ENCODE data around the gene NINJ2. TPM values are rescaled to one million over a fixed set of nuclear protein-coding genes. Genes with fewer than 3 reads are reported as not detected.

The NINJ2 gene
- total and polyA plus RNA-seq, 10 of the 15 experiments (the other 5 are each of a cell fraction or from before 2014, with no cell fraction given), result 8.9 to 51.6 (median 21.3) TPM

- H3K4me2 ChIP-seq (ENCODE audit: control insufficient read depth, insufficient read depth), result peak overlapping the region; percentile 97
- ChIA-PET RAD21 (ENCODE audit: unreplicated experiment) (interaction anchor here (0.7 to 15.9 kb wide), 25 partner anchors 7 to 145 kb away, joined by 3 to 396 read pairs (median 7); partner anchors contain the start of genes NINJ2 and WNK1), SMC1A (ENCODE audit: uncharacterized antibody, unreplicated experiment) (interaction anchor here (0.8 to 9.9 kb wide), 29 partner anchors 8 to 181 kb away, joined by 3 to 194 read pairs (median 6); partner anchors contain the start of genes NINJ2 and WNK1), POLR2A (interaction anchor here (0.9 to 9.5 kb wide), 17 partner anchors 8 to 85 kb away, joined by 3 to 118 read pairs (median 8); partner anchors contain the start of genes NINJ2 and WNK1), CTCF (interaction anchor here (0.7 to 9.5 kb wide), 11 partner anchors 11 to 275 kb away, joined by 3 to 123 read pairs (median 3); partner anchors contain the start of genes NINJ2, RAD52 and WNK1)
- no peak for TF ChIP-seq CREM (IDR thresholded peaks at IDR 0.05; ENCODE audit: low read depth)
- TF ChIP-seq NKRF (conservative IDR thresholded peaks at IDR 0.05), result 0 out of 2 replicates have a peak, but pooled peaks have one; percentile 38
- no peak for TF ChIP-seq ZNF384 (IDR thresholded peaks at IDR 0.05; ENCODE audit: borderline replicate concordance, low read depth, low read length)
- TF ChIP-seq SPI1 (IDR thresholded peaks at IDR 0.05; ENCODE audit: borderline replicate concordance, insufficient read depth, low read depth, low read length), result peak; percentile 39; the same call in 1 of the 2 replicates
- no peak for TF ChIP-seq CBX3 (IDR thresholded peaks at IDR 0.05; ENCODE audit: borderline replicate concordance, low read depth)
- no peak for TF ChIP-seq MTA3 (IDR thresholded peaks at IDR 0.05; ENCODE audit: borderline replicate concordance, low read length)
- TF ChIP-seq ZNF217 (IDR thresholded peaks at IDR 0.05), result 0 out of 2 replicates have a peak, but pooled peaks have one; percentile 37
- TF ChIP-seq RAD51 (IDR thresholded peaks at IDR 0.05), result no peak
- peak; percentile 7; the same call in 1 of the 2 replicates for TF ChIP-seq SMC3 (IDR thresholded peaks at IDR 0.05; ENCODE audit: borderline replicate concordance, low read length)
- peak; percentile 64; the same call in 1 of the 3 replicates for TF ChIP-seq POU2F2 (IDR thresholded peaks at IDR 0.05; ENCODE audit: borderline replicate concordance, low read depth, low read length)
- no peak for TF ChIP-seq ZNF274 (IDR thresholded peaks at IDR 0.05; ENCODE audit: insufficient read depth, insufficient read length)
- TF ChIP-seq MYC (IDR thresholded peaks at IDR 0.05; ENCODE audit: insufficient read depth, insufficient read length, insufficient replicate concordance, low read length, severe bottlenecking), result no peak
- no peak for TF ChIP-seq MTA2 (IDR thresholded peaks at IDR 0.05; ENCODE audit: low read depth)
- no peak for TF ChIP-seq MLLT1 (IDR thresholded peaks at IDR 0.05)
- TF ChIP-seq E4F1 (IDR thresholded peaks at IDR 0.05; ENCODE audit: borderline replicate concordance, partially characterized antibody), result no peak
- TF ChIP-seq MXI1 (IDR thresholded peaks at IDR 0.05; ENCODE audit: low read depth, low read length), result 0 out of 2 replicates have a peak, but pooled peaks have one; percentile 4
- WGBS (ENCODE audit: insufficient coverage, insufficient replicate concordance, low lambda C conversion rate, missing lambda C conversion rate), result 2% methylated on average over 3 of the region's 3 CpGs
- DNase-seq (ENCODE audit: low read depth, low spot score), result no peak
- H3K9me3 ChIP-seq (replicated peaks; ENCODE audit: control insufficient read depth, insufficient read depth, low read length), result no peaks in the 10 kb centered on the region
- BruUV-seq (replicated peaks), result TSS peak; percentile 90
- H3K36me3 ChIP-seq (ENCODE audit: control insufficient read depth in 2 of 2, insufficient read depth in 2 of 2, low read length in 1 of 2), result no peaks in the 10 kb centered on the region
- in situ Hi-C loops (cut with MboI) (loop anchor here (5.0 kb wide), 1 partner anchor 78 kb away; the partner anchor contains the start of gene WNK1), intact Hi-C loops (cut with micrococcal nuclease; ENCODE audit: unreplicated experiment) (loop anchor here (1.0 to 5.0 kb wide), 5 partner anchors 43 to 138 kb away; no protein-coding TSS in a partner anchor)
- peak overlapping the region; percentile 95 for H3K9ac ChIP-seq (ENCODE audit: control insufficient read depth, insufficient read depth, low read length)
- H2AFZ ChIP-seq (ENCODE audit: control insufficient read depth, low read depth, low read length), result no peak overlapping the region; the same call in 1 of the 2 replicates
- no peaks in the 10 kb centered on the region; the same call in 1 of the 2 replicates for H3K79me2 ChIP-seq (ENCODE audit: control insufficient read depth, insufficient read depth, low read length)
- peak overlapping the region; percentile 61 for H3K4me3 ChIP-seq
- no peak for FAIRE-seq
- H3K4me1 ChIP-seq (ENCODE audit: control insufficient read depth, insufficient read depth, low read length), result peaks cover 56% of the 10 kb centered on the region
- no peaks in the 10 kb centered on the region for H3K27me3 ChIP-seq (replicated peaks in 1 of 2; ENCODE audit: control insufficient read depth in 2 of 2, insufficient read depth in 2 of 2, low read length in 1 of 2)
- ATAC-seq, result peak; percentile 10
- no peaks in the 10 kb centered on the region for H4K20me1 ChIP-seq (ENCODE audit: control insufficient read depth, insufficient read depth)
- peak overlapping the region; percentile 100 for H3K27ac ChIP-seq (ENCODE audit: control insufficient read depth, insufficient read depth)
These were observed 10.6 kb upstream of the NINJ2 start for GRCh38 chr12:673849-674248.

All from GM12878 (cell line).